ENCODE results near the gene OPN1SW.

- TF ChIP-seq CTCF (IDR thresholded peaks at IDR 0.05; ENCODE audit: low read length) (no peak), EZH2 (IDR thresholded peaks at IDR 0.05; ENCODE audit: borderline replicate concordance, low read length) (no peak)
Observed at GRCh38 chr7:128791121-128791971, 15.8 kb upstream of the OPN1SW start, which contains the start of gene CCDC136.

All from OCI-LY1 (cell line).